Urothelium cell line (cell line): ENCODE results near the gene CACNA1A.

ENCODE experiments used
- DNase-seq: peaks from one replicate; pipeline ENCODE4 v3.0.0; 2011; ENCODE audit warnings: low spot score, mixed read lengths
- FAIRE-seq: peaks from 2 replicates; lab custom pipeline; 2011; peaks lifted over from hg19 to GRCh38; lab: Jason Lieb, UNC

Gene CACNA1A

GRCh38 chr19:13493516-13494310, 12.6 kb downstream of the CACNA1A start:
- FAIRE-seq: no peak
- no peak for DNase-seq

DNA sequence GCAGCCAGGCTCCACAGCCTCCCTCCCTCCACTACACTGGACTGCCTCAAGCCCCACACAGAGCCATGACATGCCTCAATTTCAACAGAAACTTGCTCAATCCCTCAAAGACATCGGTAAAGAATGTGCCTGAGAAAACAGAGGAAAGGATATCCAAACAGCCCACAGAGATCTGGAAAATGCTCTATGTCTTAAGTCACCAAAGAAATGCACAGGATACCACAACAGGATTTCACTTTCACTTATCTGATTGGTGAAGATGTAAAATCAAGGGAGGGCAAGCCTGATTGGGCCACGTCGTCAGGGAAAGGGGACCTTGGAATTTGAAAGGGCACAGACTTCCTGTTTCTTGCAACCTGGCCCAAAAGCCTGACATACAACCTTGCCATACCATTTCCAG, 14.2 kb downstream of the CACNA1A start:
- FAIRE-seq: no peak
- DNase-seq: no peak

GRCh38 chr19:13487985-13488384, 18.3 kb downstream of the CACNA1A start:
- no peak for DNase-seq
- FAIRE-seq: no peak

DNA sequence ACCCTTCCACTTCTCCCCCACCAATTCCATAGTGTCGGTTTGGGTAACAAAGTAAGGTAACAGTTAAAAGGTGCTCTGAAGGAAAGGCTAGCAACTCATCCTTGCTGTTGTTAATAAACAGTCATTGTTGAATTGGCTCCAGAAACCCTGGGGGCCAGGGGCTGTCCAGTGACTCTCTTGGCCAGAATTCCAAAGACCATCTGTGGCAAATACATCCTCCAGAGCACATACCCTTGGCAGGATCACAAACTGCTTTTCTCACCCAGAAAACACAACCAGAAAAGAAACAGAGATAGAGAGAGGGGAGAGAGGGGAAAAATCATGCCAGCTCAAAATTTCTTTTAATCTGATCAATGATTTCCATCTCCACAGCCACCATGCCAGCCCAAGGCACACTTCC, 22.1 kb downstream of the CACNA1A start:
- FAIRE-seq: no peak
- no peak for DNase-seq

- DNase-seq (no peak), FAIRE-seq (no peak)
Observed at GRCh38 chr19:13483215-13483614, 23.1 kb downstream of the CACNA1A start.

DNA sequence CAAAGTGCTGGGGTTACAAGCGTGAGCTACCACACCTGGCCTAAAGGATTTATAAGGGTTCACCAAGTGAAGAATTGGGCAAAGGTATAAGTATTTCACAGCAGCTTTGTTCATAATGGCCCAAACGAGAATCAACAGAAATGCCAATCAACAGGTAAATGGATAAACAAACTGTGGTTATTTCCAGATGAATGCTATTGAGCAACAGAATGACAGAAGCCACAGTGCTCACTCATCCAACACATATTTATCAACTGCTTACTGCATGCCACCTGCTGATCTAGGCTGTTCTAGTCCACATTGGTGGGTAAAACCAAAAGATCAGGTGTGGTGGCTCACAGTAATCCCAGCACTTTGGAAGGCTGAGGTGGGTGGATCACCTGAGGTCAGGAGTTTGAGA, 27.7 kb downstream of the CACNA1A start:
- DNase-seq (no peak), FAIRE-seq (no peak)

GRCh38 chr19:13476071-13476470, 30.2 kb downstream of the CACNA1A start:
- no peak for DNase-seq
- no peak for FAIRE-seq

- DNase-seq (no peak), FAIRE-seq (no peak)
Observed at GRCh38 chr19:13475044-13475443, 31.2 kb downstream of the CACNA1A start.

- no peak for FAIRE-seq
- DNase-seq: no peak
Observed at GRCh38 chr19:13466697-13467096, 39.6 kb downstream of the CACNA1A start.

DNA sequence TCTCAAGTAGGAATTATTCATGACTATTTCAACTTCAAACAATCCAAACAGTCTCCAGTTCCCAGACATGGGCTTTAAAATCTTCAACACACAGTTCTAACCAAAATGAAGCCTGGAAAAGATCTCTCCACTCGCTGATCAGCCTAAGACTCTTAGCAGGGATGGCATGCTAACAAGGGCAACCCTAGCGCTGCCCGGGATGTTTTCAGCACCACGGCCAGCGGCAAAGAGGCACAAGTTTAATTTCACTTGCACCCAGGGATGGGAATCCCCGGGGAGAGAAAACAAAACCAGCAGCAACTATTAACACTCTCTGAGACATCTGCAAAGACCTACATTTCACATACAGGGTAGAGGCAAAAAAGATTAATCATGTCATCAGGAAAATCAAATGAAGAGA, 43.0 kb downstream of the CACNA1A start:
- no peak for FAIRE-seq
- peak; percentile 43 for DNase-seq

DNA sequence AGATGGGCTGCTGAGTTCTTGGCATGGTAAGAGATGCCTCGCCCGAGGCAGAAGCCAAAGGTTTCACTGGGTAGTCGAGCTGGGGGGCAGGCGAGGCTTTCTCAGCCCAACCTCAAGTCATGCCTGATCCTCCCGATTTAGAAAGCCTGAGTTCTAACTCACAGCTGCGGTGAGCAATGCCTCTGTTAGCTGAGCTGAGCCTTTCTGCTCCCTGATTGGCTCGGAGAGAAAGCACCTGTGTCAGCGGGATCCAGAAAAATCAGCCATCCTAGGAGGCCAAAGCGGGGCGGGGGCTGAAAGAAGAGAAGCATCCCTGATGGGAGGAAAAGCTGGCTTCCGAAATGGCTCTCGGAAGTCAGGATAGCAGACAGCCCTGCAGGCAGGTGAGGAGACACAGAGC, 44.7 kb downstream of the CACNA1A start:
- no peak for FAIRE-seq
- no peak for DNase-seq

DNA sequence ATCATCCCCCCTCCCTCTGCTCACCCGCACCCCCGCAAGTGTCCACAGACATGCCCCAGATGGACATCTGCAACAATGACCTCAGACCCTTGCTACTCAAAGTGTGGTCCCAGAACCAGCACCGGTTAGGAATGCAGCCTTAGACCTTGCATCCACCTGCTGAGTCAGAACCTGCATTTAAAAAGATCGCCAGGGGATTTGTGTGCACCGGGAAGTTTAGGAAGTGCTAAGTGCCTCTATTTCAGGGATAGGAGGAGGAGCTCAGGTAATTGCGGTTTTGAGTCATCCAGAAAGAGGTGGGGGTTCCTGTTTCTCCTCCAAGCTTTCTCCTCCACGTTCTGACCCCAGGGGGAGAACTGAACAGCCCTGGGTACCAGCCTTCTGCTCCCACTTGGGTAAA, 46.2 kb downstream of the CACNA1A start:
- FAIRE-seq: no peak
- DNase-seq: no peak

GRCh38 chr19:13459351-13459750, 46.9 kb downstream of the CACNA1A start:
- no peak for DNase-seq
- no peak for FAIRE-seq

DNA sequence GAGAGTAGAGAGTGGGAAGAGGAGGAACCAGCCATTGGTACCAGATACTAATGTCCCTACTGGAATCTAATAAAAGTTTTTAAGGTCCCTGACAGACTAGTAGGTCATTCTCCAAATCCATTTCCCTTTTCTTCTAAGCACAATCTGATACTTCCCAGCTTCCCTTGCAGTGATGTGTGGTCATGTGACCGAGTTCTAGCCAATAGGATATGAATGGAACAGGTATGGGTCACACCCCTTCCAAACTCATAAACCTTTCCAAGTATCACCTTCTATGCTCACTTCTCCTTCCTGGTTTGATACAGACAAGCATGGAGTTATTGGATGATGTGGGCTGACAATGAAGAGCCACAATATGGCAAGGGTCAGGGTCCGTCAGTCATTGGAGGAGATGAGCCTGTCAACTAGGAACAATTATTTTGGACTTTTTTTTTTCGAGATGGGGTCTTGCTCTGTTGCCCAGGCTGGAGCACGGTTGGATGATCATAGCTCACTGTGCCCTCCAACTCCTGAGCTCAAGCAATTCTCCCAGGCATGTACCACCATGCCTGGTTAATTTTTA, 54.8 kb downstream of the CACNA1A start:
- no peak for DNase-seq
- no peak for FAIRE-seq

GRCh38 chr19:13447978-13448377, 58.3 kb downstream of the CACNA1A start:
- FAIRE-seq (no peak), DNase-seq (no peak)

DNA sequence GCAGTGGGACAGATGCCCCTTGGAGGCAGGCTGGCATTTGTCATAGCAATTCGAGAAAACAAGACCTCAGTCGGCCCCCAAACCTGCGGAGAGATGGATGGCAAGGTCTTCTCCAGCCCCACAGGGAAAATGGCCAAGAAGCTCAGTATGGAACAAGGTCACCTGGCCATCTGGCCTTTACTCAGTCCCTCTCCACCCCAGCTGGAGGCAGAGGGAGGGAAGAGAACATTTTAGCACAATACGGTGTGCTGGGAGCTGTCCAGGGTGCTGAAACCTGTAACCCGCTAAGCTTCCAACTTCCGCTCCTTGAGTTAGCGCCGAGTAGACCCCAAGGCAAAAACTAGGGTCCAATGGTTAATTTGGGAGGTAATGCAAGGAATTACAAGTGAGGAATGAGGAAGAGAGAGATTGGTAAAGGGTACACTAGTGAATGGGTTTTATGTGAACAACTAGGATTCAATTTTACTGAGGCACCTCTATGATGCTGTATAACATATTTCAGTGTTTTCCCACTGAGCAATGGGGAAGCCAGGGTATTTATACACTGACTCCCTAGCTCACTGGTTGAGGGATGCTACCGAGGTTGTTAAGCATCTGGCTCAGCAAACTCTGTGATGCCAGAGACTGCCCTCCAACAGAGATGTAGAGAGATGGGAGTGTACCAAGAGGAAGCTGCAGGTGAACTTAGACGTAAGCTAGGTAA, 64.3 kb downstream of the CACNA1A start:
- DNase-seq: peak; percentile 54
- no peak for FAIRE-seq

- FAIRE-seq: no peak
- DNase-seq: no peak
Observed at GRCh38 chr19:13437919-13438618, 68.2 kb downstream of the CACNA1A start.

DNA sequence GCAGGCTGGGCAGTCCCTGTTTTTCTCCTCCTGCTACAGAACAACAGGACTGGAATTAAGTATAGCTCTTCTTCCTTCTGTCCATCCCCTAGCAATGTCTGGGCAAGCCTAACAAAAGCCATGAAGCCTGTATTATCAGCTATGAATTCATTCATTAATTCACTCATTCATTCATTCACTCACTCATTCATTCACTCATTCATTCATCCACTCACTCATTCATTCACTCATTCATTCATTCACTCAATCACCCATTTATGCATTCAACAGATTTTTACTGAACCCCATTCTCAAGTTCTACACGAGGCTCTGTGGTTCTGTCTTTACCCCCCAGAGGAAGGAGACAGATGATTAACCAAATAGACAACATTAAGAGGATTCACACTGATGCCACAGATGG, 69.9 kb downstream of the CACNA1A start:
- DNase-seq (no peak), FAIRE-seq (no peak)

- no peak for FAIRE-seq
- peak; percentile 16 for DNase-seq
Observed at GRCh38 chr19:13430790-13431582, 75.3 kb downstream of the CACNA1A start.

DNA sequence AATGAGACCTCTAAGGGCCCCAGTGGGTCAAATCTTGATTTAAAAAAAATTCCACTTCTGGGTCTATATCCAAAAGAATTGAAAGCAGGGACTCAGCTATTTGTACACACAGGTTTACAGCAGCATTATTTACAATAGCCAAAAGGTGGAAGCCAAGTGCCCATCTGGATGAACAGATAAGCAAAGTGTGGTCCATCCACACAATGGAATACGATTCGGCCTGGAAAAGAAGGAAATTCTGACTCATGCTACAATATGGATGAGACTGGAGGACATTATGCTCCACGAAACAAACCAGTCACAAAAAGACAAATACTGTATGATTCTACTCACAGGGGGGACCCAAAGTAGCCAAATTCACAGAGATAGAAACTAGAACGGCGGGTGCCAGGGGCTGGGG, 76.7 kb downstream of the CACNA1A start:
- FAIRE-seq: no peak
- DNase-seq: no peak

DNA sequence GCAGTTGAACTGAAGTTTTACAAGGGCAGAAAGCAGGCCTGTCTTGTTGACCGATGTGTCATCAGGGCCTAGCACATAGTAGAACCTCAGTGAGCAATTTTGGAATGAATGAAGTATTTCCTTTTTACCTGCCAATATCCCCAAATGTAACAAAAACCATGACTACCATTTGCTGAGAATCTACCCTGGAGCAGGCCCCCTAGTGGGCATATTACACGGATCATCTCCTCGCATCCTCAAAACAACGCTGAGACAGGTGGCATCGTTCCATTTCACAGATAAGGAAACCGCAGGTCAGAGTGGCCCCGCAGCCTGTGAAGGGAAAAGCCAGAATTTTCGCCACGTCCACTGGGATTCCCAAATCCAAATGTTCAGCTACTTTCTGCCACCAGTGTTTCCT, 77.9 kb downstream of the CACNA1A start:
- no peak for FAIRE-seq
- DNase-seq: no peak
